MM.1S (cell line): ENCODE results near the gene AGAP1.

Source experiments
- DNase-seq: peaks from one replicate; pipeline ENCODE4 v3.0.0-alpha.2; 2015
- H2AFZ ChIP-seq: fragments of 300-600 bp; sonication (generic); 2 replicates; pipeline ENCODE4 v1.6.0; 2016; ENCODE audit warnings: antibody characterized with exemption, low read length
- H3F3A ChIP-seq: fragments of 300-600 bp; sonication (generic); 2 replicates; pipeline ENCODE4 v1.6.1; 2016; ENCODE audit warnings: mild to moderate bottlenecking, antibody characterized with exemption, low read length, moderate library complexity, mixed read lengths; ENCODE audit not compliant: insufficient read depth
- H3K27ac ChIP-seq: fragments of 300-600 bp; sonication (generic); 2 replicates; pipeline ENCODE4 v1.5.1; 2016; ENCODE audit warnings: mild to moderate bottlenecking, low read length
- H3K27me3 ChIP-seq: fragments of 300-600 bp; sonication (generic); replicated peaks from 2 replicates; pipeline ENCODE4 v1.6.0; 2016; ENCODE audit warnings: low read length; ENCODE audit not compliant: insufficient read depth
- H3K36me3 ChIP-seq: fragments of 300-600 bp; sonication (generic); replicated peaks from 2 replicates; pipeline ENCODE4 v1.6.1; 2016; ENCODE audit warnings: mild to moderate bottlenecking, low read length, mixed read lengths; ENCODE audit not compliant: insufficient read depth
- H3K4me1 ChIP-seq: fragments of 300-600 bp; sonication (generic); 2 replicates; pipeline ENCODE4 v1.6.1; 2016; ENCODE audit warnings: low read length, mixed read lengths
- H3K4me2 ChIP-seq: fragments of 300-600 bp; sonication (generic); 2 replicates; pipeline ENCODE4 v1.6.0; 2016; ENCODE audit warnings: low read depth, low read length
- H3K4me3 ChIP-seq: fragments of 300-600 bp; sonication (generic); 2 replicates; pipeline ENCODE4 v1.5.1; 2016; ENCODE audit warnings: low read length, mixed read lengths
- H3K79me2 ChIP-seq: fragments of 300-600 bp; sonication (generic); 2 replicates; pipeline ENCODE4 v1.6.1; 2016; ENCODE audit warnings: mixed run types, low read length, mixed read lengths
- H3K9ac ChIP-seq: fragments of 300-600 bp; sonication (generic); 2 replicates; pipeline ENCODE4 v1.6.1; 2016; ENCODE audit warnings: low read length, mixed read lengths
- H3K9me2 ChIP-seq: fragments of 300-600 bp; sonication (generic); replicated peaks from 2 replicates; pipeline ENCODE4 v1.6.1; 2016; ENCODE audit warnings: mild to moderate bottlenecking, low read length, mixed read lengths; ENCODE audit not compliant: insufficient read depth
- H3K9me3 ChIP-seq: fragments of 300-600 bp; sonication (generic); replicated peaks from 2 replicates; pipeline ENCODE4 v1.6.1; 2016; ENCODE audit warnings: mild to moderate bottlenecking, low read length, mixed read lengths; ENCODE audit not compliant: insufficient read depth
- H4K20me1 ChIP-seq: fragments of 300-600 bp; sonication (generic); 2 replicates; pipeline ENCODE4 v1.6.1; 2016; ENCODE audit warnings: mild to moderate bottlenecking, low read length, moderate library complexity, mixed read lengths; ENCODE audit not compliant: insufficient read depth
- EZH2 ChIP-seq: fragments of 300-600 bp; sonication (generic); optimal IDR thresholded peaks from 2 replicates; pipeline ENCODE3; 2017; ENCODE audit warnings: low read depth, mild to moderate bottlenecking, antibody characterized with exemption, low read length, mixed read lengths
- EZH2phosphoT487 ChIP-seq: fragments of 300-600 bp; sonication (generic); IDR thresholded peaks from 2 replicates; pipeline ENCODE4 v1.6.1; 2018; ENCODE audit warnings: antibody characterized with exemption, low read length
- TF ChIP-seq, protein P1 (sequence below): fragments of 300-600 bp; sonication (generic); IDR thresholded peaks from 2 replicates; pipeline ENCODE4 v1.5.1; 2016; ENCODE audit warnings: antibody characterized with exemption, low read length, mixed read lengths

Gene AGAP1

DNA sequence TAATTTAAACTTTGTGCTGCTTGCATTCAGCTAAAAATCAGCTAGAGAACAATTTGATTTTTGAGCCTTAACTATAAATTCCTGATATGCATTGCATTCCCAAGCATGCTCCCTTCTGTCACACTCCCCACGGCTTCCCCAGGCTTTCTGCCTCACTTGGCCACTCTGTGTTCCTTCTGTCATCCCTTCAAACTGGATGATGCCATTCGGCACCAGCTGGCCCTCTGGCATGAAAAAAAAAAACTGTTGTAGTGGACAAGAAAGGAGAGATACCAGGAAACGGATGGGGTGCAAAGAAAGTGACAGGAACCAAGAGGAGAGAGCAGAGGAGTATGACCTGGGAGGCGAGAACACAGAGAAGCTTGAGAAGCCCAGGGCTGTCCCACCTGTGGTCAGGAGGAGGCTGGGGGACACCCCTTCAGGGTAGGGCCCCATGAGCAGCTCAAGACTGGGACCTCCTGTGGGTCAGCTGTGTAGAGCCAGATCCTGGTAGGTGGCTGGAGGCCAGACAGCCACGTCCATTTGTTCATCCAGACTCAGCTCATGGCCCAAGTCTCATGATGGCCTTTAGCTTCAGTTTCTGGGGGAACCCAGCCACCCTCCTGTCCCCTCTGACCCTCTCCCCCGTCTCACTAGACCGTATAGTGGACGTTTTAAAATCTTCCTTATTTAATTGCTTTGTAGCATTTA lies 462.6 kb downstream of the AGAP1 start:
- no peaks in the 10 kb centered on the region for H3K27me3 ChIP-seq
- no peak overlapping the region for H3K9ac ChIP-seq
- H3K4me3 ChIP-seq = no peak overlapping the region
- no peak overlapping the region for H3K27ac ChIP-seq
- H3K36me3 ChIP-seq = no peaks in the 10 kb centered on the region
- H3K9me3 ChIP-seq = no peaks in the 10 kb centered on the region
- no peaks in the 10 kb centered on the region for H3K9me2 ChIP-seq
- no peak overlapping the region for H2AFZ ChIP-seq
- H3F3A ChIP-seq = no peaks in the 10 kb centered on the region
- DNase-seq = no peak
- H4K20me1 ChIP-seq = no peaks in the 10 kb centered on the region
- TF ChIP-seq, protein P1, sequence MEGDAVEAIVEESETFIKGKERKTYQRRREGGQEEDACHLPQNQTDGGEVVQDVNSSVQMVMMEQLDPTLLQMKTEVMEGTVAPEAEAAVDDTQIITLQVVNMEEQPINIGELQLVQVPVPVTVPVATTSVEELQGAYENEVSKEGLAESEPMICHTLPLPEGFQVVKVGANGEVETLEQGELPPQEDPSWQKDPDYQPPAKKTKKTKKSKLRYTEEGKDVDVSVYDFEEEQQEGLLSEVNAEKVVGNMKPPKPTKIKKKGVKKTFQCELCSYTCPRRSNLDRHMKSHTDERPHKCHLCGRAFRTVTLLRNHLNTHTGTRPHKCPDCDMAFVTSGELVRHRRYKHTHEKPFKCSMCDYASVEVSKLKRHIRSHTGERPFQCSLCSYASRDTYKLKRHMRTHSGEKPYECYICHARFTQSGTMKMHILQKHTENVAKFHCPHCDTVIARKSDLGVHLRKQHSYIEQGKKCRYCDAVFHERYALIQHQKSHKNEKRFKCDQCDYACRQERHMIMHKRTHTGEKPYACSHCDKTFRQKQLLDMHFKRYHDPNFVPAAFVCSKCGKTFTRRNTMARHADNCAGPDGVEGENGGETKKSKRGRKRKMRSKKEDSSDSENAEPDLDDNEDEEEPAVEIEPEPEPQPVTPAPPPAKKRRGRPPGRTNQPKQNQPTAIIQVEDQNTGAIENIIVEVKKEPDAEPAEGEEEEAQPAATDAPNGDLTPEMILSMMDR = no peak
- TF ChIP-seq EZH2phosphoT487 (no peak), EZH2 (no peak)
- no peak overlapping the region for H3K4me2 ChIP-seq
- peaks cover 2% of the 10 kb centered on the region; the same call in 1 of the 2 replicates for H3K4me1 ChIP-seq
- no peaks in the 10 kb centered on the region for H3K79me2 ChIP-seq

- no peaks in the 10 kb centered on the region for H3K4me1 ChIP-seq
- DNase-seq = no peak
- H3K79me2 ChIP-seq = no peaks in the 10 kb centered on the region
- no peak overlapping the region for H2AFZ ChIP-seq
- no peaks in the 10 kb centered on the region for H4K20me1 ChIP-seq
- no peak overlapping the region for H3K4me3 ChIP-seq
- H3K36me3 ChIP-seq = no peaks in the 10 kb centered on the region
- no peak overlapping the region for H3K9ac ChIP-seq
- no peak for TF ChIP-seq EZH2
- no peak for TF ChIP-seq EZH2phosphoT487
- TF ChIP-seq, protein P1 = no peak
- no peak overlapping the region for H3K4me2 ChIP-seq
- H3K9me3 ChIP-seq = no peaks in the 10 kb centered on the region
- no peaks in the 10 kb centered on the region for H3F3A ChIP-seq
- no peaks in the 10 kb centered on the region for H3K27me3 ChIP-seq
- no peak overlapping the region for H3K27ac ChIP-seq
- no peaks in the 10 kb centered on the region for H3K9me2 ChIP-seq
These were observed 463.4 kb downstream of the AGAP1 start for GRCh38 chr2:235957251-235957650.

DNA sequence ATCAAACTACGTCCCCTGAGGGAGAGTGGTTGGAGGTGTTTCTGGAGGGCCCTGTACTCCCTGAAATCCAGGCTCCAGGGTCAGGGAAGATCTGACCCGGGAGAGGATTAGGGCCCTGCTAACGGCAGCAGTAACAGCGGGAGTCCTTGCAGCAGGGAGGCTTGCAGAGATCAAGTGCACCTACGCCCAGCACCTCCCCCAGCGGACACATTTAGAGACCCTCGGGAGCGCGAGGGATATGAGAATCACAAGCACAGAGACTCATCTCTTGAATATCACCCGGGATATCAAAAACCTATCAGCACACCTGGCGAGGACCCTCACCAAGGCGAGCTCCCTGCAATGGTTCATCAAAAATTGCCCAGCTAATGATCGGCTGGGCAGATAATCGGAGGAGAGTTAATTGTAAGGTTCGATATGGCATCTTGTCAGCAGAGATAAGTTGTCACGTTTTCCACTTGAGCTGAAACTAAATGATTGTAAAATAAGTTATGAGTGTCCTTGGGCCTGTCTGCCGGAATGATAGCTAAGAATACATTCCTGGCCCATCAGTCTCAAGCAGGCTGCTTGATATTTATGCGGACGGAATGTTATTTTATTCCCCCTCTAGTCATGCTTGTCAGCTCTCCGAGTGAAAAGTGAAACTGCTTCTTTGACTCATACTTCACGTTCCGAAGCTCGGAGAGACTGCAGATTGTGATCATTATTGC lies 464.5 kb downstream of the AGAP1 start:
- no peak overlapping the region for H3K4me3 ChIP-seq
- TF ChIP-seq EZH2phosphoT487 (no peak), EZH2 (no peak)
- TF ChIP-seq, protein P1 = no peak
- H3K27me3 ChIP-seq = no peaks in the 10 kb centered on the region
- H3K4me1 ChIP-seq = no peaks in the 10 kb centered on the region
- no peak overlapping the region for H3K9ac ChIP-seq
- no peak for DNase-seq
- no peak overlapping the region for H3K4me2 ChIP-seq
- H3K9me3 ChIP-seq = no peaks in the 10 kb centered on the region
- no peak overlapping the region for H3K27ac ChIP-seq
- H2AFZ ChIP-seq = no peak overlapping the region
- H3F3A ChIP-seq = no peaks in the 10 kb centered on the region
- H4K20me1 ChIP-seq = no peaks in the 10 kb centered on the region
- H3K79me2 ChIP-seq = no peaks in the 10 kb centered on the region
- H3K36me3 ChIP-seq = no peaks in the 10 kb centered on the region
- no peaks in the 10 kb centered on the region for H3K9me2 ChIP-seq
